ENCODE data around the gene DPYD.
A peak's percentile ranks its signal among the peaks of the same experiment; 100 is the strongest.

Gene DPYD

DNA sequence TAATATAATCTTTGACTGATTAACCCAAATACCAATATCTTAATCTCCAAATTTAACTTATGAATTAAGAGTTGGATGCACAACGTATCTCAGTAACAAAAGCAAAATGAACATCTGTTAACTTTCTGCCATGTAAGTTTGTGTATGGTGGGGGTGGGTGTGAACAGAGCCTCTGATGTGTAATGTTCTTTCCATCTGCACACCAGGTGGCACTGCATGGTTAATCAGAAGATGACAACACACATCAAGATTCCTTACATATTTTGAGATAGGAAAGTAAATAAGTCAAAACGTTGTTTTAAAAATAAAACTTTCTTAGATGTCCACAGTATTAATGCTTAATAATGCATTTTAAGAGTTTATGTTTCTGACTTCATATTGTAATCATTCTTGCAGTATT lies 251.9 kb downstream of the DPYD start:
- Histone ChIP-seq H3K9ac (ENCODE audit: low read length) (no peak overlapping the region), H4K20me1 (ENCODE audit: low read depth, low read length) (no peaks in the 10 kb centered on the region), H3K27ac (ENCODE audit: low read depth, low read length) (no peak overlapping the region), H3K27me3 (ENCODE audit: low read length) (no peaks in the 10 kb centered on the region), H3K79me2 (ENCODE audit: insufficient read depth, low read length) (no peaks in the 10 kb centered on the region), H3K36me3 (ENCODE audit: low read length) (no peaks in the 10 kb centered on the region), H3K9me2 (replicated peaks; ENCODE audit: insufficient read depth, low read length) (no peaks in the 10 kb centered on the region), H3K9me3 (ENCODE audit: insufficient read depth, low read length) (no peaks in the 10 kb centered on the region), H3K4me3 (ENCODE audit: insufficient read depth, low read length, poor library complexity, severe bottlenecking) (no peak overlapping the region), H3K4me2 (ENCODE audit: low read depth, low read length, poor library complexity, severe bottlenecking) (no peak overlapping the region), H2AFZ (ENCODE audit: low read depth, low read length, severe bottlenecking) (no peak overlapping the region), H3F3A (ENCODE audit: insufficient read depth) (no peaks in the 10 kb centered on the region; the same call in 1 of the 2 replicates)
- TF ChIP-seq, protein P1, sequence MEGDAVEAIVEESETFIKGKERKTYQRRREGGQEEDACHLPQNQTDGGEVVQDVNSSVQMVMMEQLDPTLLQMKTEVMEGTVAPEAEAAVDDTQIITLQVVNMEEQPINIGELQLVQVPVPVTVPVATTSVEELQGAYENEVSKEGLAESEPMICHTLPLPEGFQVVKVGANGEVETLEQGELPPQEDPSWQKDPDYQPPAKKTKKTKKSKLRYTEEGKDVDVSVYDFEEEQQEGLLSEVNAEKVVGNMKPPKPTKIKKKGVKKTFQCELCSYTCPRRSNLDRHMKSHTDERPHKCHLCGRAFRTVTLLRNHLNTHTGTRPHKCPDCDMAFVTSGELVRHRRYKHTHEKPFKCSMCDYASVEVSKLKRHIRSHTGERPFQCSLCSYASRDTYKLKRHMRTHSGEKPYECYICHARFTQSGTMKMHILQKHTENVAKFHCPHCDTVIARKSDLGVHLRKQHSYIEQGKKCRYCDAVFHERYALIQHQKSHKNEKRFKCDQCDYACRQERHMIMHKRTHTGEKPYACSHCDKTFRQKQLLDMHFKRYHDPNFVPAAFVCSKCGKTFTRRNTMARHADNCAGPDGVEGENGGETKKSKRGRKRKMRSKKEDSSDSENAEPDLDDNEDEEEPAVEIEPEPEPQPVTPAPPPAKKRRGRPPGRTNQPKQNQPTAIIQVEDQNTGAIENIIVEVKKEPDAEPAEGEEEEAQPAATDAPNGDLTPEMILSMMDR (IDR thresholded peaks at IDR 0.05; ENCODE audit: insufficient read depth, low read length, poor library complexity, severe bottlenecking): peak; percentile 25
- TF ChIP-seq EZH2phosphoT487 (conservative IDR thresholded peaks at IDR 0.05; ENCODE audit: low read length): no peak

DNA sequence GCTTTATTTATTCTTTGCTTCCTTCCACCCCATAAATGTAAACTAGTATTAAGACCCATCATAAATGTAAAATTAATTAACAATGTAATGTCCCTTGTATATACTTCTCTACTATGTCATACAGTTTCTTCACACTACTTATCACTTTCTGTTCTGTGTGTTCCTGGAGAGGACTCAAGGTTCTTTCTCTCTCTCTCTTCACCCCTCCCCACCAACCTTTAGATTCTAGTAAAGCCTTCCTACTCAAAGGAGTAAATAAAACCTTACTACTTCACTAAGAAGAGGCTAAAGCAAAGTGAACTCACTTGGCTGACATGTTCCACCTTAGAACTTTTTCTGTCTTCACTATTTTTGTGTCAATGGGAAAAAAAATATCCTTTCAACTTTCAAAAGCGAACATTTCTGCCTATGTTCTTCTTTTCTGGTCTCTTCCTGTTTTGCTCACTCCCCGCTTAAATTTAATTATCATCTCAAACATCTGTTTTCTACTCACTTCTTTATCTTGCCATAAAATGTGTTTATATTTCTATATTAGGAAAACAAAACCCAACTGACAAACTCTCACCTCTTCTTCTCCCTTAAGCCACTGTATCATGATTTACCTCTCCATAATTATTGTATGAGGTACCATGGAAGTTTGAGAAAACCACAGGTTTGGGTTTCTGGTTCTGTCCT lies 260.3 kb downstream of the DPYD start:
- no peak overlapping the region for H2AFZ ChIP-seq (ENCODE audit: low read depth, low read length, severe bottlenecking)
- H3K79me2 ChIP-seq (ENCODE audit: insufficient read depth, low read length): no peaks in the 10 kb centered on the region
- TF ChIP-seq, protein P1 (IDR thresholded peaks at IDR 0.05; ENCODE audit: insufficient read depth, low read length, poor library complexity, severe bottlenecking): no peak
- TF ChIP-seq EZH2phosphoT487 (conservative IDR thresholded peaks at IDR 0.05; ENCODE audit: low read length): no peak
- H3K9me3 ChIP-seq (ENCODE audit: insufficient read depth, low read length): no peaks in the 10 kb centered on the region
- no peak overlapping the region for H3K4me3 ChIP-seq (ENCODE audit: insufficient read depth, low read length, poor library complexity, severe bottlenecking)
- no peaks in the 10 kb centered on the region for H3K36me3 ChIP-seq (ENCODE audit: low read length)
- H3F3A ChIP-seq (ENCODE audit: insufficient read depth): no peaks in the 10 kb centered on the region
- no peak overlapping the region for H3K27ac ChIP-seq (ENCODE audit: low read depth, low read length)
- H3K4me2 ChIP-seq (ENCODE audit: low read depth, low read length, poor library complexity, severe bottlenecking): no peak overlapping the region
- H3K9me2 ChIP-seq (replicated peaks; ENCODE audit: insufficient read depth, low read length): no peaks in the 10 kb centered on the region
- no peak overlapping the region for H3K9ac ChIP-seq (ENCODE audit: low read length)
- H4K20me1 ChIP-seq (ENCODE audit: low read depth, low read length): no peaks in the 10 kb centered on the region
- no peaks in the 10 kb centered on the region for H3K27me3 ChIP-seq (ENCODE audit: low read length)

DNA sequence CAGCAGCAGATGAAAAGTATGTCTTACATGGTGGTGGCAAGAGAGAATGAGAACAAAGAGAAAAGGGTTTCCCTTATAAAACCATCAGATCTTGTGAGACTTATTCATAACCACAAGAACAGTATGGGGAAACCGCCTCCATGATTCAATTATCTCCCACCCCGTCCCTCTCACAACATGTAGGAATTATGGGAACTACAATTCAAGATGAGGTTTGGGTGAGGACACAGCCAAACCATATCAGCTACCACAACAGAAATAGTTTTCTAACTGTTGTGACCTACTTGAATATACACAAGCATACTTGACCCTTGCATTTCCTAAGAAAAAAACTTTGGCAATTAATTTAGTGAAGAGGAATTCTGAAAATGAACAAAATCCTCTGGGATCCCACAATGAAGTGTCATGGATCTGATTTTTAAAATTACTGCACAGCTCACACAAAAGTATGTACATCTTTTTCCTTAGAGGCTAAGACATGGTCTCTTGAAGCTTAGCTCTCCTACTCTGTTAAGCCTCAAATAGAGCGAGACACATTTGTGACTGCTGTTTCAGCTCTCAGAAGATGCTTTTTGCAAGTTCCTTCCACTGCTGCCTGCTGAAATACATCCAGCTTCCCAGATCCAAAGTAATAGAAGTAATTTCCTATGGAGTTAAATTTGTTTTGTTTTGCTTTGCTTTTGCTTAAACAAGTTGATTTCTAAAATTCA lies 265.8 kb downstream of the DPYD start:
- Histone ChIP-seq H3K4me2 (ENCODE audit: low read depth, low read length, poor library complexity, severe bottlenecking) (no peak overlapping the region), H3K9me2 (replicated peaks; ENCODE audit: insufficient read depth, low read length) (no peaks in the 10 kb centered on the region), H3K27ac (ENCODE audit: low read depth, low read length) (no peak overlapping the region), H3K4me3 (ENCODE audit: insufficient read depth, low read length, poor library complexity, severe bottlenecking) (no peak overlapping the region), H2AFZ (ENCODE audit: low read depth, low read length, severe bottlenecking) (no peak overlapping the region), H3K9ac (ENCODE audit: low read length) (no peak overlapping the region), H3K27me3 (ENCODE audit: low read length) (no peaks in the 10 kb centered on the region), H3K36me3 (ENCODE audit: low read length) (no peaks in the 10 kb centered on the region), H4K20me1 (ENCODE audit: low read depth, low read length) (no peaks in the 10 kb centered on the region), H3F3A (ENCODE audit: insufficient read depth) (no peaks in the 10 kb centered on the region), H3K9me3 (ENCODE audit: insufficient read depth, low read length) (no peaks in the 10 kb centered on the region), H3K79me2 (ENCODE audit: insufficient read depth, low read length) (no peaks in the 10 kb centered on the region)
- no peak for TF ChIP-seq EZH2phosphoT487 (conservative IDR thresholded peaks at IDR 0.05; ENCODE audit: low read length)
- TF ChIP-seq, protein P1 (IDR thresholded peaks at IDR 0.05; ENCODE audit: insufficient read depth, low read length, poor library complexity, severe bottlenecking): no peak

Measured in SU-DHL-6 (cell line).